ENCODE measurements around the gene TTYH3.

Gene TTYH3

DNA sequence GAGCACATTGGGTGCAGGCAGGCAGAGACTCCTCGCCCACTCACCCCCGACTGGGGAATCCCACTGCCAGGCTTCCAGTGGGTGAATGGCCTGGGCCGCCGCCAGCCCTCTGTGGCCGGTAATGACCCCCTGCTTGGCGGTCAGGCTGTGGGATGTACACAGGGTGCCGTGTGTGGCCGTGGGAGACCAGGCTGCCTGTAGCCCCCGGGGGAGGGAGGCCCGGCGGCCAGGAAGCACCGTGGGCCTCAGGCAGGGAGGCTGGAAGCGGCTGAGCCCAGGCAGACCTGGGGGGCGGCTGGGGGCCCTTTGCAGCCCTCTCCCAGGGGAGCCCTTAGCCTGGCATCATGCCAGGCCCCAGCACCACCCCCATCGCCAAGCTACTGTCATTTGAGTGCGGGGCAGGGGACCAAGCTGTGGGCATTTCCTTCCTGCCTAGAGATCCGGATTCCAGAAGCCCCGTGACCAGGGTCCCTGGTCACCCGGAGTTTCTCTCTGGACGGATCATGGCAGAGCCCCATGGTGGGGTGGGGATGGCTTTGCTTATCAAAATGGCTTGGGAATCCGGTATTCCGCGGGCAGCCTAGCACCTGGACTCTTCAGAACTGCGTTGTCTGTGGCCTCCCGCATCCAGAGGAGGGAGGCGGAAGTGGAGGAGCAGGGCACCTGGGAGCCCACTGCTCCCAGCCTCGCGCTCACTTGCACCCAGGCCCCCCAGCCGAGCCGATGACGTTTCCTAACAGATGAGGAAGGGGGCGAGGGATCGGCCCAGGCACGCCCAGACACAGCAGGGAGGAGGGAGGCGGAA lies 1.1 kb downstream of the TTYH3 start:
- Histone ChIP-seq H3K4me1 (ENCODE audit: insufficient read depth, low read length) (peaks cover 11% of the 10 kb centered on the region), H3K9ac (ENCODE audit: low read depth, low read length) (peak overlapping the region; percentile 84), H3K27me3 (ENCODE audit: insufficient read depth, low read length) (no peaks in the 10 kb centered on the region), H3K4me3 (ENCODE audit: low read length) (peak overlapping the region; percentile 87), H3K36me3 (ENCODE audit: insufficient read depth, low read length) (no peaks in the 10 kb centered on the region; the same call in 1 of the 2 replicates), H3K27ac (ENCODE audit: low read depth, low read length) (peak overlapping the region; percentile 74), H3K9me3 (ENCODE audit: insufficient read depth, low read depth, low read length) (no peaks in the 10 kb centered on the region)
- 5% methylated on average over 35 of the region's 35 CpGs for WGBS

DNA sequence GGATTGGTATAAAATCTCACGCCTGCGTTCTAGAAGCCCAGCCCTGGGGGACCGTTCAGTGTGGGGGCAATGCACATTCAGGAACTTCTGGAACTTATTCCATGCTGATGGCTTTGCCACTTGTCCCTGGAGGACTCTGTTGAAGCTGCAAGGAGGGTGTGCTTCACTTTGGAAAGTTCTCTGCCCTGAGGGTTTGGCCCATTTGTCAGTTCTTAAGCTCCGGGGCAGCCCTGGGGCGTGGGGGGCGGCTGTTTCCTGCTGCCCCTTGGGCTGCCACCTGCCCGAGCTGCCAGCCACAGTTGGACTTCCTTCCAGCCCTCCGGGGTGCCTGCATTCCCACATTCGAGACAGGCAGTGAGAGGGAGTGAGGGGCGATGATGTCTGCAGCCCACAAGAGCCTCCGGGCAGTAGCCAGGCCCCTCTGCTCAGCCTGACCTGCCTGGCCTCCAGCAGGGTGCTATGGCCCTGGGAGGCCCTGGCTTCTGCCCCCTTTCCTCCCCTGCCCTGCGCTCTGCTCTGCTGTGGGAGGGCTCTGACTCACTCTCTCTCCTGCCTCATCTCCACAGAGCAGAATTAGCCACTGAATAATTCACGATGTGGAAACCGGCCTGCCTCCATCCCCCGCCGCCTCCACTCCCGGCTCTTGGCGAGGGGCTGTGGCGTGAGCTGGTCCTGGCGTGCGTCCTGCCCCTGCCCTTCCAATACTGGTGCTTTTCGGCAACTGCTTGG lies 1.9 kb downstream of the TTYH3 start:
- Histone ChIP-seq H3K4me1 (ENCODE audit: insufficient read depth, low read length) (peaks cover 11% of the 10 kb centered on the region), H3K4me3 (ENCODE audit: low read length) (peak overlapping the region; percentile 87), H3K27me3 (ENCODE audit: insufficient read depth, low read length) (no peaks in the 10 kb centered on the region), H3K9ac (ENCODE audit: low read depth, low read length) (peak overlapping the region; percentile 84), H3K27ac (ENCODE audit: low read depth, low read length) (peak overlapping the region; percentile 74), H3K9me3 (ENCODE audit: insufficient read depth, low read depth, low read length) (no peaks in the 10 kb centered on the region), H3K36me3 (ENCODE audit: insufficient read depth, low read length) (no peaks in the 10 kb centered on the region; the same call in 1 of the 2 replicates)
- 35% methylated on average over 22 of the region's 22 CpGs for WGBS

DNA sequence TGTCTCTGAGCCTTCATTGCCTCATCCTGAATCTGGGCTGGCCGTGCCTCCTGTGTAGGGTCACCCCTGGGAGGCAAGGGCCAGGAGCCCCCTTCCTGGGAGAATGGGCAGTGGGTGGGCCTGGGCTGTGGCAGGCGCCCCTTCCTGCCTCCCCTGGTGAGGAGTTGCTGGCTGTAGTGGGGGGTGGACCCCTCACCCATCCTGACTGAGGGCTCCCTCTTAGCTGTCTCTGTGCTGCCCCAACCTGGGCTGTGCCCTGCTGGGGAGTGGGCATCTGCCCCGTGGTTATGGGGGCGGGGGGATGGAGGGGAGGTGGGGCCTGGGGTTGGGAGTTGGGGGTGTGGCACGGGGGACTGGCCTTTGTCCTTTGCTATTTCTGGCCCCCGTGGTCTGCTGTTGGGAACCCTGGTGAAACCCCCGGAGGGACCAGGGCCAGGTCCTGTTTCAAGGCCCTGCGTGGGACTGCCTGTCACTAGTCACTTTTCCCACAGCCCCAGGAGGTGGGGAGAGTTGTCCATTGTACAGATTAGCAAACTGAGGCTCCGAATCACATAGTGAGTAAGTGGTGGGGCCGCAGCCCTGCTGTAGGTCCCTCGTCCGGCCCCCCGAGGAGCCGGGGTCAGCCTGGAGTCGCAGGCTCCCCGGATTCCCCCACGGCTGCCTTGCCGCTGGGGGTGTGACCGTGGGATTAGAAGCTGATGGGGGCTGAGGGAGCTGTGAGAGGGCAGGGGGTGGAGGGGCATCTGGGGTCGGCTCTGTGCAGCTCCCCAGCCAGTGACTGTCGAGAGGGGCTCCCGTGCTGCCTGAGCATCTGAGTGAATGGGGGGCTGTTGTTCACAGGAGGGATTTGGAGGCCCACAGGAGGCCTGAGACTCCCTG lies 2.7 kb downstream of the TTYH3 start:
- 0 out of 2 replicates have a peak overlapping the region, but pooled peaks have one; percentile 1 for H3K9ac ChIP-seq (ENCODE audit: low read depth, low read length)
- H3K9me3 ChIP-seq (ENCODE audit: insufficient read depth, low read depth, low read length): no peaks in the 10 kb centered on the region
- peaks cover 11% of the 10 kb centered on the region for H3K4me1 ChIP-seq (ENCODE audit: insufficient read depth, low read length)
- peak overlapping the region; percentile 87 for H3K4me3 ChIP-seq (ENCODE audit: low read length)
- H3K27me3 ChIP-seq (ENCODE audit: insufficient read depth, low read length): no peaks in the 10 kb centered on the region
- 90% methylated on average over 22 of the region's 22 CpGs for WGBS
- H3K27ac ChIP-seq (ENCODE audit: low read depth, low read length): peak overlapping the region; percentile 74
- no peaks in the 10 kb centered on the region; the same call in 1 of the 2 replicates for H3K36me3 ChIP-seq (ENCODE audit: insufficient read depth, low read length)

DNA sequence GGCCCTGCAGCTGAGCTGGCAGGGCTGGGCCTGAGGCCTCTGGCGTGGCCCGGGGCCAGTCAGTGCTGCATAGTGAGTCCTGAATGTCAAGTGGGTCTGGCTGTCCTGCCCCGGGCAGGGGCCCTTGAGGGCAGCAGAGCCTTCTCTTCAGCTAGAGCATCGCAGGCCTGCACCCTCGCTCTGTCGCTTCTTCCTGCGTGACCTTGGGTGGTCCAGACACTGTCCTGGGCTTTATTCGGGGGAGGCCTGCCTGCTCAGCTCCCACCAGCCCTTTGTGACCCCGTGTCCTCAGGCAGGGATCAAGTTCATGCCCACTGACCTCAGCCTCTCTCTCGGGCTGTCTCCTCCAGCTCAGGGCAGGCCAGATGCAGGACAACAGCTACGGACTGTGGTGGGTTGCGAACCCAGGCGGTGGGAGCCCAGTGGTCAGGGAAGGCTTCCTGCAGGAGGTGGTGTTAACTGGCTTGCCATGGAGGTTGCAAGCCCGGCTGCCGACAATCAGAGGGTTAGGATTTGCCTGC lies 3.4 kb downstream of the TTYH3 start:
- Histone ChIP-seq H3K27ac (ENCODE audit: low read depth, low read length) (no peak overlapping the region), H3K27me3 (ENCODE audit: insufficient read depth, low read length) (no peaks in the 10 kb centered on the region), H3K4me3 (ENCODE audit: low read length) (no peak overlapping the region), H3K36me3 (ENCODE audit: insufficient read depth, low read length) (no peaks in the 10 kb centered on the region; the same call in 1 of the 2 replicates), H3K9ac (ENCODE audit: low read depth, low read length) (no peak overlapping the region), H3K9me3 (ENCODE audit: insufficient read depth, low read depth, low read length) (no peaks in the 10 kb centered on the region), H3K4me1 (ENCODE audit: insufficient read depth, low read length) (peaks cover 11% of the 10 kb centered on the region)
- WGBS: 95% methylated on average over 15 of the region's 15 CpGs

DNA sequence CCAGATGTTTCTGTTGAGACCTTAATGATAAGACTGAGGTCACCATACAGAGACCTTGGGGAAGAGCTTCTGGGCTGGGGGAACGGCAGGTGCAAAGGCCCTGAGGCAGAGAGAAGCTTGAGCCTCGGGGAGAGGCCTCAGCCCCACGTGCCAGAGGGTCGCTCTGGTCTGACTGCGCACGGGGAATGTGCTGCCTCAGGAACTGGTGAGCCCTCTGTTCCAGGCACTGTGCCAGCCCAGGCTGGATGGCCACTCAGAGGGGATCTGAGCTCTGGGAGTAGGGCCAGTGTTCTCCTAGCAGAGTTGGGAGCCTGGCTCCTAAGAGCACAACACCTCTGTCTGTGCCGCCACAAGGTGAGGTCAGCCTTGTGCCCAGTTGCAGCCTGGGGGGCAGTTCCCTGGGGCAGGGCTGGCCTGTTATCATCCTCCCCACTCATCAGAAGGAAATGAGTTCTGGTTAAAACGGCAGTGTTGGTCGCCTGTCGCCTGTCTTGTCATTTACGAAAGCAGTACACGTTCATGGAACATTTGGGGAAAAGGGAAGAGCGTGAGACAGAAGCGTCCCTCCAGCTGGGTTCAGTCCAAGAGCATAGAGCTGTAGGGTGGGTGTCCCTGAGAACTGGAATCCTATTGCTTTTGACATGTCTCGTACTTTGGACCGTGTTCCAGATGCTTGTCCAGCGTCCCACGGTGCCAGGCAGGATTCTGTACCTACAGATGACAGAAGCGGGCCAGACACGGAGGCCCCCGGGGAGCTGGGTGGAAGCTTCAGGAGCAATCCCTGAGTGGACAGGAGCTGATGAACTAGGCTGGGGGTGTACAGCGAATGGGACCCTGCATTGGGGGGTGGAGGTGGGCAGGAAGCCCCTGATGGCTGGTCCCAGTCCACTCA lies 4.3 kb downstream of the TTYH3 start:
- H3K27ac ChIP-seq (ENCODE audit: low read depth, low read length): no peak overlapping the region
- peaks cover 15% of the 10 kb centered on the region for H3K4me1 ChIP-seq (ENCODE audit: insufficient read depth, low read length)

DNA sequence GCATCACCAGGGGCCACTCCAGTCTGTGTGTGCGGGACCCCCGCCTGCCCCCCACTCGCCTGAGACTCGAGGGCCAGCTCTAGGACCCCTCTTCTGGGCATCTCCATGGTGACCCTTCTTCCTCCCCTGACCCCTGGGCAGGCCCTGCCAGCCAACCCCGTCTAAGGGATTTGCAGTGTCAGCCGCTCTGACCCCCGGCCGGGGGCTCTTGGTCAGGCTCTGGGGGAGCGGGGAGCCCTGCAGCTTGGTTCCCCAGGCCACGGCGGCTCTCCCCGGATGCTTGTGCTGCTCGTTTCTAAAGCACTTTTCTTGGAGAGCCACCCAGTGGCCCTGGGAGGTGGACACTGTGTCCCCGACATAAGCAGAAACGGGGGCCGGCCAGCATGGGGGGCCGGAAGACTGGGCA lies 5.3 kb downstream of the TTYH3 start:
- Histone ChIP-seq H3K4me1 (ENCODE audit: insufficient read depth, low read length) (peaks cover 19% of the 10 kb centered on the region), H3K36me3 (ENCODE audit: insufficient read depth, low read length) (no peaks in the 10 kb centered on the region; the same call in 1 of the 2 replicates), H3K27ac (ENCODE audit: low read depth, low read length) (peak overlapping the region; percentile 25; the same call in 1 of the 2 replicates), H3K9me3 (ENCODE audit: insufficient read depth, low read depth, low read length) (no peaks in the 10 kb centered on the region), H3K4me3 (ENCODE audit: low read length) (no peak overlapping the region), H3K9ac (ENCODE audit: low read depth, low read length) (no peak overlapping the region), H3K27me3 (ENCODE audit: insufficient read depth, low read length) (no peaks in the 10 kb centered on the region)
- 94% methylated on average over 17 of the region's 17 CpGs for WGBS

More for the DNA sequence above, 4.3 kb downstream of the TTYH3 start:
- H3K27me3 ChIP-seq (ENCODE audit: insufficient read depth, low read length): no peaks in the 10 kb centered on the region
- H3K9ac ChIP-seq (ENCODE audit: low read depth, low read length): no peak overlapping the region
- H3K9me3 ChIP-seq (ENCODE audit: insufficient read depth, low read depth, low read length): no peaks in the 10 kb centered on the region
- H3K4me3 ChIP-seq (ENCODE audit: low read length): no peak overlapping the region
- H3K36me3 ChIP-seq (ENCODE audit: insufficient read depth, low read length): no peaks in the 10 kb centered on the region; the same call in 1 of the 2 replicates
- WGBS: 94% methylated on average over 22 of the region's 22 CpGs

DNA sequence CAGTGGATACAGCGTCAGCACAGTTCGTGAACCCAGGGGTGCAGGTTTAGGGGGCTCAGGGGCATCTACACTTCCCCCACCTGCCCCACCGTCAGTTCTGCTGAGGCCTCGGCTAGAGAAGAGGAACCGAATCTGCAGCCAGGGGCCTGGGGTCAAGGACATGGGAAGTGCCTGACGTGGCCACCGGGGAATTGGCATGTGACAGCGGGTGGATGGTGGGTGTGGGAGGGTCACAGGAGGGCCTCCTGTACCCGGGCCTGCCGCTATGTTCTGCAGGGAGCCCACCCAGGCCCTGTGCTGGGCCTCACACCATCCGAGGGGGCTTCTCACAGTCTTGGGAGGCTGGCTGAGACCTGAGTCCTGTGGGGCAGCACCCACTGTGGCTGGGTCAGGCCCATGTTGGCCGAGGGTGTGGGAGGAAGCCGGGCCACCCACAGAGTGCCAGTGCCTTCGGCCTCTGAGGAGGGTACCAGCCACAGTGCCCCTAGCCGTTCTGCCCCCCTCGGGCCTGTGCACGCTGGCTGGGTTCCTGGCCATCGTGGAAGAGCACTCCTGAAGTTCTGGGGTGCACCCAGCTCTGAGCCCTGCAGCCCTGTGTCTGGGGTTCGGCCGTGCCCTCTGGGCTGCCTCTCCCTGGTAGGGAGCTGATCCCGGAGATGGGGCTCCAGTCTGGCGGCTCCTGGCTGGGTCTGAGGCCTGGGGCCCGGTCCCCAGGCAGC lies 5.9 kb downstream of the TTYH3 start:
- H3K27ac ChIP-seq (ENCODE audit: low read depth, low read length): peak overlapping the region; percentile 25; the same call in 1 of the 2 replicates
- H3K27me3 ChIP-seq (ENCODE audit: insufficient read depth, low read length): no peaks in the 10 kb centered on the region
- 0 out of 2 replicates have a peak overlapping the region, but pooled peaks have one; percentile 14 for H3K9ac ChIP-seq (ENCODE audit: low read depth, low read length)
- H3K9me3 ChIP-seq (ENCODE audit: insufficient read depth, low read depth, low read length): no peaks in the 10 kb centered on the region
- H3K4me3 ChIP-seq (ENCODE audit: low read length): no peak overlapping the region
- H3K4me1 ChIP-seq (ENCODE audit: insufficient read depth, low read length): peaks cover 19% of the 10 kb centered on the region
- no peaks in the 10 kb centered on the region; the same call in 1 of the 2 replicates for H3K36me3 ChIP-seq (ENCODE audit: insufficient read depth, low read length)
- 93% methylated on average over 23 of the region's 23 CpGs for WGBS

DNA sequence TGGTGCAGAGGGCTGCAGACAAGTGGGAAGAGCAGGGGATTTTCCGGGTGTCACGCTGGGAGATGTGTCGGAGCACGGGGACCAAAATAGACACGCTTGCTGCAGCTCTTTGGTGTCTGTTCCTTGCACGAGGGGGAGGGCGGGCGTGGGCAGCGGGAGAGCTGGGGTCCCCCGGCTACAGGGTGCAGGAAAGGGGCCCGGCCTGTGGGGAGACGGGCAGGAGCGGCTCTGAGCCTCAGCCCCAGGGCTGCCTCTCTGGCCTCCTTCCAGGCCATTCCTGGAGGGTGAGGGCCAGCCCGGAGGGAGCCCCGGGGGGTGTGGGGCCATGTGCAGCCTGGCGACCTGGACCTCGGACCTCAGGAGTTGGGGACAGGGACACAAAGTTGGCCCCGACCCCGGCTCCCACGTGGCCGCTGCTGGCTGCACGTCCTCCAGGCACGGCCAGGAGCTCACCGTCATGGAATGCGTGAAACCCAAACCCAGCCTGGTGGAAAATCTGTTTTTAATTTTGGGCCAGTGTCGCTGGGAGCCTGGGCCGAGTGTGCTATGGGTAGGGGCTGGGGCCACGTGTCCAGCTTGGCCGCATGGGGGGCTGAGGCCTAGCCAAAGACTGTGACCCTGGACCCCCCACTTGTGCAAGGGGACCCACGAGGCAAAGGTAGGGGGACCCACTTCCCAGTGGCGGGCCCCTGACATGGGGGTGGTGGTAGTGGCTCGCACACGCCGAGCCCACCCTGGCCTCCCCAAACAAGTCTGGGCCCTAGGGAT lies 6.6 kb downstream of the TTYH3 start:
- H3K9me3 ChIP-seq (ENCODE audit: insufficient read depth, low read depth, low read length): no peaks in the 10 kb centered on the region
- H3K4me3 ChIP-seq (ENCODE audit: low read length): no peak overlapping the region
- no peaks in the 10 kb centered on the region; the same call in 1 of the 2 replicates for H3K36me3 ChIP-seq (ENCODE audit: insufficient read depth, low read length)
- H3K9ac ChIP-seq (ENCODE audit: low read depth, low read length): no peak overlapping the region; the same call in 1 of the 2 replicates
- no peaks in the 10 kb centered on the region for H3K27me3 ChIP-seq (ENCODE audit: insufficient read depth, low read length)
- 92% methylated on average over 34 of the region's 34 CpGs for WGBS
- peaks cover 17% of the 10 kb centered on the region for H3K4me1 ChIP-seq (ENCODE audit: insufficient read depth, low read length)
- H3K27ac ChIP-seq (ENCODE audit: low read depth, low read length): no peak overlapping the region

DNA sequence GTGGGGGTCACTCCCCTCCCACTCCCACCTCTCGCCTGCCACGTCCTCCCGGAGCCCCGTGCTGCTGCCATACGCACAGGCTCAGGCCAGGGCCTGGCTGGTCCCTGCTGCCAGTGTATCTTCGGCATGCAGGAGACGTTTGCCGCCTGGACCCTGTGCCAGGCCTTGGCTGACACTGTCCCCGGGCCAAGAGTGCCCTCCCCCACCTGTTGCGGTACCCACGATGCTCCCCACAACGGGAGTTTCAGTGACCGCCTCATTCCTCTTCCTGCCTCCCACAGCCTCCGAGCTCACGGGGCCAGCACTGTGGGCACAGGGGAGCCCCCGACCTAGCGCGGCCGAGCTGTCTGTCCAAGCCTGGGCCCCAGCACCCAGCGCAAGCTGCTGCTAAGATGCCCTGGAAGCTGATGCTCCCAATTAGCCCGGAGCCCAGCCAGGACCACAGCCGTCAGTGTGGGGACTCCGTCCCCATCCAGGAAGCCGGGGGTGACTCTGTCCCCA lies 7.4 kb downstream of the TTYH3 start:
- Histone ChIP-seq H3K27me3 (ENCODE audit: insufficient read depth, low read length) (no peaks in the 10 kb centered on the region), H3K9ac (ENCODE audit: low read depth, low read length) (no peak overlapping the region), H3K36me3 (ENCODE audit: insufficient read depth, low read length) (no peaks in the 10 kb centered on the region), H3K4me3 (ENCODE audit: low read length) (no peak overlapping the region), H3K27ac (ENCODE audit: low read depth, low read length) (0 out of 2 replicates have a peak overlapping the region, but pooled peaks have one; percentile 18), H3K9me3 (ENCODE audit: insufficient read depth, low read depth, low read length) (no peaks in the 10 kb centered on the region), H3K4me1 (ENCODE audit: insufficient read depth, low read length) (peaks cover 10% of the 10 kb centered on the region; the same call in 1 of the 2 replicates)
- WGBS: 94% methylated on average over 24 of the region's 24 CpGs
